IPS-18a (cell line): ENCODE measurements around the gene TAF8.

Experiments
- H3K27ac ChIP-seq: one replicate; pipeline ENCODE4 v1.5.1; 2013; ENCODE audit warnings: low read length
- H3K27me3 ChIP-seq: one replicate; pipeline ENCODE4 v1.6.1; 2013; ENCODE audit warnings: mild to moderate bottlenecking, low read length; ENCODE audit not compliant: control insufficient read depth, insufficient read depth
- H3K36me3 ChIP-seq: one replicate; pipeline ENCODE4 v1.6.1; 2013; ENCODE audit warnings: low read depth, low read length; ENCODE audit not compliant: control insufficient read depth
- H3K4me1 ChIP-seq: one replicate; pipeline ENCODE4 v1.6.1; 2013; ENCODE audit warnings: low read depth, low read length; ENCODE audit not compliant: control insufficient read depth
- H3K4me3 ChIP-seq: one replicate; pipeline ENCODE4 v1.5.1; 2013; ENCODE audit warnings: low read length
- H3K9ac ChIP-seq: one replicate; pipeline ENCODE4 v1.6.1; 2013; ENCODE audit warnings: mild to moderate bottlenecking, low read length, moderate library complexity
- H3K9me3 ChIP-seq: one replicate; pipeline ENCODE4 v1.6.1; 2013; ENCODE audit warnings: low read depth, low read length; ENCODE audit not compliant: control insufficient read depth

TAF8 gene

DNA sequence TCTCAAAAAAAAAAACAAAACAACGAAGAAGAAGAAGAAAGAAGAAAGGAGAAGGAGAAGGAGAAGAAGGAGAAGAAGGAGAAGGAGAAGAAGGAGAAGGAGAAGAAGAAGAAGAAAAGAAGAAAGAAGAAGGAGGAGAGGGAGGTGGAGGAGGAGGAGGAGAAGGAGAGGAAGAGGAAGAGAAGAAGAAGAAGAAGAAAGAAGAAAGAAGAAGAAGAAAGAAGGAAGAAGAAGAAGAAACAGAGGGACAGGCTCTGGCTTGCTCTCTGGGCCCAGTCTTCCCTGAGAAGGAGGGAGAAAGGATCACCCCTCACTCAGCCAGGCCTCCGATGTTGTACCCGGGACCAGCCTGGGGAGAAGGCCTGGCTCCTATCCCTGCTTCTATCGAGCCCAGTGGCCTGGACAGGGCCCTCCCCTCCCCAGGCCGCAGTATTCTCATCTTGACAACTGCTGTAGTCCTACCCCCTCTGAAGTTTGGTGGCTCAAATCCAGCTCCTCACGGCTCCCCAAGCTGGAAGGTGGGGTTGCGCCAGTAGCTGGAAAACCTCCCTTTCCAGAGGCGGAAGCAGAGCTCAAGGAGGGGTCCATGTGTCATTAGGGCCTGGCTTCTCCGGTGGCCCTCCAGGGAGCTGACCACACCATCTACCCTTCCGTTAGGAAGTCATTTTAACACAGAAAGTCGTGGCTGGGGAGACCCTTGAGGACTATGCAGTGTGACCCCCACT lies 73.2 kb downstream of the TAF8 start:
- H3K36me3 ChIP-seq: peaks cover 44% of the 10 kb centered on the region
- H3K27me3 ChIP-seq: no peaks in the 10 kb centered on the region
- no peaks in the 10 kb centered on the region for H3K9me3 ChIP-seq
- no peak overlapping the region for H3K4me3 ChIP-seq
- H3K9ac ChIP-seq: no peak overlapping the region
- no peak overlapping the region for H3K27ac ChIP-seq
- H3K4me1 ChIP-seq: no peaks in the 10 kb centered on the region

GRCh38 chr6:42124223-42124836 lies 74.0 kb downstream of the TAF8 start:
- H3K36me3 ChIP-seq: peaks cover 50% of the 10 kb centered on the region
- no peaks in the 10 kb centered on the region for H3K27me3 ChIP-seq
- H3K4me1 ChIP-seq: no peaks in the 10 kb centered on the region
- H3K4me3 ChIP-seq: no peak overlapping the region
- no peak overlapping the region for H3K27ac ChIP-seq
- no peak overlapping the region for H3K9ac ChIP-seq
- H3K9me3 ChIP-seq: no peaks in the 10 kb centered on the region

- no peak overlapping the region for H3K9ac ChIP-seq
- H3K36me3 ChIP-seq: peaks cover 53% of the 10 kb centered on the region
- H3K27ac ChIP-seq: no peak overlapping the region
- no peak overlapping the region for H3K4me3 ChIP-seq
- H3K27me3 ChIP-seq: no peaks in the 10 kb centered on the region
- no peaks in the 10 kb centered on the region for H3K9me3 ChIP-seq
- H3K4me1 ChIP-seq: no peaks in the 10 kb centered on the region
Observed at GRCh38 chr6:42125231-42125630, 74.9 kb downstream of the TAF8 start.

DNA sequence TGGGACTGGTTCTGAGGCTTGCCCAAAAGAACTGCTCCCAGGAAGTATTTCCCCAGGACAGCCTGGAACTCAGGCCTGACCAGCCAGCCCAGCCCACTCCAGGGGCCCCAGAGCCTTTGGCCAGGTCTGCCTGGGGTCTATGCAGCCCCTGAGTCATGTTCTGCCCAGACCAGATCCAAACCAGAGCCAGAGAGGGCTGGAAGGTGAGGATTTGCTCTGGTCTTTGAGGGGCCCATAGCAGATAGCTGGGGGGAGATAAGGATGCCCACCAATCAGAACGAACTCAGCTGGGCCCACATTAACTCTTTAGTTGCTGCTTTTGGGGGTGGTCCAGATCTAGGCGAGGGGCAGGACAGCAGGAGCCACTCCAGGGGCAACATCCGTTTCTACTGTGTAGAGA lies 75.3 kb downstream of the TAF8 start:
- Histone ChIP-seq H3K36me3 (peaks cover 53% of the 10 kb centered on the region), H3K9me3 (no peaks in the 10 kb centered on the region), H3K27me3 (no peaks in the 10 kb centered on the region), H3K4me3 (no peak overlapping the region), H3K4me1 (no peaks in the 10 kb centered on the region), H3K9ac (no peak overlapping the region), H3K27ac (no peak overlapping the region)

GRCh38 chr6:42128460-42129359 lies 78.4 kb downstream of the TAF8 start:
- no peak overlapping the region for H3K4me3 ChIP-seq
- H3K4me1 ChIP-seq: peaks cover 7% of the 10 kb centered on the region
- H3K36me3 ChIP-seq: peaks cover 52% of the 10 kb centered on the region
- H3K9me3 ChIP-seq: no peaks in the 10 kb centered on the region
- no peaks in the 10 kb centered on the region for H3K27me3 ChIP-seq
- H3K9ac ChIP-seq: no peak overlapping the region
- H3K27ac ChIP-seq: no peak overlapping the region

GRCh38 chr6:42129360-42129676 lies 79.0 kb downstream of the TAF8 start:
- no peak overlapping the region for H3K27ac ChIP-seq

DNA sequence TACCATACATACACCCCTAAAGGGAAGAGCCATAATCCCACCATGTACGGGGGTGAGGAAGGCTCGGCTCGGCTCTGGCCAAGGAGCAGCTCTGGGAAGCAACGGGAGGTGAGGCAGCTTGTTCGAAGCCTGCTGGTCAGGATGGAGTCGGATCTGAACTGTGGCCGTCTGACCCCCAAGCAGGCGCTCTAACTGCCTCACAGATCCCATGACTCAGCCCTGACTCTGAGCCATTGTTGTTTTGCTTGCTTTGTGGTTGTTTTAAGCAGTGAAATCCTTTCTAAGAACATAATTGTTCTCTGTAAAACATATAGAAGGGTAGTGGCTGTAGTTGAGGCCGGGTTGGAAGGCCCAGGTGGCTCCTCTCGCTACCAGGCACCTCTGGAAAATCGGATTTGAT lies 81.2 kb downstream of the TAF8 start:
- no peak overlapping the region for H3K27ac ChIP-seq
- H3K27me3 ChIP-seq: no peaks in the 10 kb centered on the region
- peaks cover 29% of the 10 kb centered on the region for H3K36me3 ChIP-seq
- peaks cover 21% of the 10 kb centered on the region for H3K4me1 ChIP-seq
- no peak overlapping the region for H3K4me3 ChIP-seq
- H3K9ac ChIP-seq: no peak overlapping the region
- no peaks in the 10 kb centered on the region for H3K9me3 ChIP-seq

More at GRCh38 chr6:42129360-42129676, 79.0 kb downstream of the TAF8 start:
- peaks cover 49% of the 10 kb centered on the region for H3K36me3 ChIP-seq
- peaks cover 11% of the 10 kb centered on the region for H3K4me1 ChIP-seq
- no peaks in the 10 kb centered on the region for H3K27me3 ChIP-seq
- no peak overlapping the region for H3K4me3 ChIP-seq
- no peaks in the 10 kb centered on the region for H3K9me3 ChIP-seq
- no peak overlapping the region for H3K9ac ChIP-seq

DNA sequence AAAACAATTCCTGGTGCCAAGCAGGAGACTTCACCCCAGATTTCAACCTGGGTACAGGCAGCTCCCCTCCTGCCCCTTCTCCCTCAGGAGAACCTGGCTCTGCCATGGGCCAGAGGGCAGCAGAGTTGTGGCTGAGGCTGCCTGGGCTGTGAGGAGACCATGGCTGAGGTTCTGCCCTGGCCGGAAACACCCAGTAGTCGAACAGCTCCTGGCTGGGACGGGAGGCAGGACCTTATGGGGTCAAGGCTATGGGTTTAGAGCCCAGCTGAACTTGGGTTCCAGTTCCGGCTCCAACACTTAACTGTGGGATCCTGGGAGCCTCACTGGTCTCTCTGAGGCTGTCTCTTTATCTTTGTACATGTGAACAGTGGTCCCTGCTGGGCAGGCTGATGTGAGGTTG lies 83.6 kb downstream of the TAF8 start:
- Histone ChIP-seq H3K4me3 (no peak overlapping the region), H3K27me3 (no peaks in the 10 kb centered on the region), H3K9ac (no peak overlapping the region), H3K9me3 (no peaks in the 10 kb centered on the region), H3K4me1 (peaks cover 41% of the 10 kb centered on the region), H3K27ac (no peak overlapping the region), H3K36me3 (peaks cover 8% of the 10 kb centered on the region)

DNA sequence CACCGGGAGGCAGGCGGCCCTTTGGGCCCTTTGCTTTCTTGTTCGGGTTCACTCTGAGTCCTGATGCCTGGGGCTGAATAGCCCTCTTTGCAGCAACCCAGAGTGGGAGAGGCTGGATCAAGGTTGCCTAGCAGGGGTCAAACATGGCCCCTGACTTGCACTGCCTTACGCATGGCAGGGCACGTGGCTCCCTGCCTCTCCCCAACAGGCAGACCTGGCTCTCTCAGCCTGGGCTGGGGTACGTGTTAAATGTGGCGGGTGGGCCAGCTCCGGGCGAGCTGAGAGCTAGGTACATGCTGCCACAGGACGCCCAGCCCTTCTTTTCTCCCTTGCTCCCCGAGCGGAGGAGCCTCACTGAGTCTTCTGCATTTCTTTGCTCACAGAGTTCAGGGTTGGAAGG lies 84.8 kb downstream of the TAF8 start:
- Histone ChIP-seq H3K27ac (no peak overlapping the region), H3K9me3 (no peaks in the 10 kb centered on the region), H3K36me3 (peaks cover 3% of the 10 kb centered on the region), H3K4me3 (no peak overlapping the region), H3K4me1 (peaks cover 53% of the 10 kb centered on the region), H3K27me3 (no peaks in the 10 kb centered on the region), H3K9ac (no peak overlapping the region)

DNA sequence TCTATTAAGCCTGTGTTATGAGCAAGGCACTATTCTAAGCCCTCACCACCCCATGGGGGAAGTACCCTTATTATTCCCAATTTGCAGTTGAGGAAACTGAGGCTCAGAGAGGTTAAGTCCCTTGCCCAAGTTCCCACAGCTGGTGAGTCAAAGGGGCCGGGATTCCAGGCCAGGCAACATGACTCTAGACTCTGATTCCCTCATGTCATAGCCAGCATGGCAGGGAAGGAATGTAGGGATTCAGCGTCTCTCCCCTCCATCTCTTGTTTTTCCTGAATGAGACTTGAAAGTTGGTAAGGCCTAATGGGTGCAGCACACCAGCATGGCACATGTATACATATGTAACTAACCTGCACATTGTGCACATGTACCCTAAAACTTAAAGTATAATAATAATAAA lies 85.4 kb downstream of the TAF8 start:
- Histone ChIP-seq H3K27ac (no peak overlapping the region), H3K4me3 (no peak overlapping the region)

GRCh38 chr6:42136508-42137193 lies 86.3 kb downstream of the TAF8 start:
- H3K9ac ChIP-seq: peak overlapping the region; percentile 65
- H3K27ac ChIP-seq: peak overlapping the region; percentile 96
- peaks cover 62% of the 10 kb centered on the region for H3K4me1 ChIP-seq
- peak overlapping the region; percentile 40 for H3K4me3 ChIP-seq
- no peaks in the 10 kb centered on the region for H3K9me3 ChIP-seq
- H3K36me3 ChIP-seq: peaks cover 3% of the 10 kb centered on the region
- no peaks in the 10 kb centered on the region for H3K27me3 ChIP-seq

More for the DNA sequence above, 85.4 kb downstream of the TAF8 start:
- Histone ChIP-seq H3K4me1 (peaks cover 57% of the 10 kb centered on the region), H3K27me3 (no peaks in the 10 kb centered on the region), H3K9ac (no peak overlapping the region), H3K9me3 (no peaks in the 10 kb centered on the region), H3K36me3 (peaks cover 3% of the 10 kb centered on the region)
